Muscle layer of colon (tissue), 2 donors: ENCODE data around the gene IGF1R.

Experiments used
- H3K27ac ChIP-seq: one replicate; pipeline ENCODE4 v1.7.0; 2013; ENCODE audit warnings: low read depth, mild to moderate bottlenecking, low read length, moderate library complexity
- H3K27me3 ChIP-seq, 2 donors: one replicate each; pipeline ENCODE4 v1.7.0; 2013; ENCODE audit warnings: low read length in 2 of 2, mild to moderate bottlenecking in 2 of 2; ENCODE audit not compliant: insufficient read depth in 2 of 2, control insufficient read depth in 1 of 2
- H3K36me3 ChIP-seq: one replicate; pipeline ENCODE4 v1.7.0; 2013; ENCODE audit warnings: mild to moderate bottlenecking, low read length; ENCODE audit not compliant: insufficient read depth
- H3K4me1 ChIP-seq: one replicate; pipeline ENCODE4 v1.7.0; 2013; ENCODE audit warnings: mild to moderate bottlenecking, low read length; ENCODE audit not compliant: insufficient read depth
- H3K4me3 ChIP-seq, 2 donors: one replicate each; pipeline ENCODE4 v1.7.0; 2013; ENCODE audit warnings: low read length in 2 of 2, low read depth in 1 of 2, mild to moderate bottlenecking in 1 of 2, moderate library complexity in 1 of 2
- H3K9ac ChIP-seq: one replicate; pipeline ENCODE4 v1.7.0; 2013; ENCODE audit warnings: low read length
- H3K9me3 ChIP-seq: one replicate; pipeline ENCODE4 v1.7.0; 2013; ENCODE audit warnings: mild to moderate bottlenecking, low read length
- donor health status: abdominal sarcoma.
- donor health status: Adenocarcinoma of cecum.

Gene IGF1R

DNA sequence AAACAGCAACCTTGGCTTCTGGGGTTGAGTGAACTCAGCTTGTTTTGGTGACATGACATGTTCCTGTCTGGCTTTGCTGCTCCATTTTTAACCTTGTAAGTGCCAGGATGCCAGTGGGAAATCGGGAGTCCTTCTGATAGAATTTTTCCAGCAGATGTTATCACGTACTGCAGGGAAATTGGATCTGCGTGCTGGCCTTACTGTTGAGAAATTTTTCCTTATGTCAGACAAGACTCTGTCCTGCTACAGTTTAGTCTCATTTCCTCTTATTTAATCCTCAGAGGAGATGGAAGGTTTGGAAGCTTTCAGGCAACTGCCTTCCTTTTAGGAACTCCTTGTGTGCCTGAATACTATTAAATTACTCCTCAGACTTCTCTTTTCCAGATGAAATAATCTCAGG lies 278.7 kb downstream of the IGF1R start:
- Histone ChIP-seq H3K4me1 (peaks cover 25% of the 10 kb centered on the region), H3K27ac (peak overlapping the region; percentile 29), H3K9ac (no peak overlapping the region), H3K27me3 (no peaks in the 10 kb centered on the region), H3K9me3 (no peaks in the 10 kb centered on the region), H3K4me3 (no peak overlapping the region), H3K36me3 (peaks cover 52% of the 10 kb centered on the region)

GRCh38 chr15:98927996-98928395 lies 279.7 kb downstream of the IGF1R start:
- peak overlapping the region; percentile 41 for H3K27ac ChIP-seq
- H3K9me3 ChIP-seq, result no peaks in the 10 kb centered on the region
- H3K27me3 ChIP-seq, result no peaks in the 10 kb centered on the region
- peaks cover 42% of the 10 kb centered on the region for H3K36me3 ChIP-seq
- H3K4me1 ChIP-seq, result peaks cover 25% of the 10 kb centered on the region
- no peak overlapping the region for H3K9ac ChIP-seq
- H3K4me3 ChIP-seq, result no peak overlapping the region

DNA sequence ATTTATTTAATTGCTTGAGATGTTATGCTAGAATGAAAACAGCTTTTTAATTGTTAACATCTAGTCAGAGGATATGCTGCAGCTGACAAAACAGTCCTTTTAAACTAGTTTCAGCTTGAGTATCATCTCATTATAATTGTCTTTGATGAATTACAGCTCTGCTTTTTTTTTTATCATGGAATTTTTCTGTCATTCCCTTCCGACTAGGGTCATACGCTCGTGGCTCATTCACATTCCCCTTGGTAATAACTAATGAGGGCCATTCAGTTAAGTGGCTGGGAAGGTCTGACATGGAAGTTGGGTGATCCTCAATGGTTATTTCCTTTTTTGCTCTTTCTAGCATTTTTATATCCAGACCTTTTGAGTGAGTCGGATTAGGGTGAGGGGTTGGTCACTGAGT lies 282.2 kb downstream of the IGF1R start:
- no peaks in the 10 kb centered on the region for H3K9me3 ChIP-seq
- H3K36me3 ChIP-seq, result peaks cover 33% of the 10 kb centered on the region
- no peak overlapping the region for H3K4me3 ChIP-seq
- peaks cover 18% of the 10 kb centered on the region for H3K4me1 ChIP-seq
- no peak overlapping the region for H3K9ac ChIP-seq
- H3K27ac ChIP-seq, result no peak overlapping the region
- H3K27me3 ChIP-seq, result no peaks in the 10 kb centered on the region

- H3K9me3 ChIP-seq, result no peaks in the 10 kb centered on the region
- H3K27me3 ChIP-seq, result no peaks in the 10 kb centered on the region
- no peak overlapping the region for H3K27ac ChIP-seq
- H3K4me1 ChIP-seq, result peaks cover 18% of the 10 kb centered on the region
- H3K4me3 ChIP-seq, result no peak overlapping the region
- no peak overlapping the region for H3K9ac ChIP-seq
- peaks cover 37% of the 10 kb centered on the region for H3K36me3 ChIP-seq
Observed at GRCh38 chr15:98931004-98931403, 282.7 kb downstream of the IGF1R start.

DNA sequence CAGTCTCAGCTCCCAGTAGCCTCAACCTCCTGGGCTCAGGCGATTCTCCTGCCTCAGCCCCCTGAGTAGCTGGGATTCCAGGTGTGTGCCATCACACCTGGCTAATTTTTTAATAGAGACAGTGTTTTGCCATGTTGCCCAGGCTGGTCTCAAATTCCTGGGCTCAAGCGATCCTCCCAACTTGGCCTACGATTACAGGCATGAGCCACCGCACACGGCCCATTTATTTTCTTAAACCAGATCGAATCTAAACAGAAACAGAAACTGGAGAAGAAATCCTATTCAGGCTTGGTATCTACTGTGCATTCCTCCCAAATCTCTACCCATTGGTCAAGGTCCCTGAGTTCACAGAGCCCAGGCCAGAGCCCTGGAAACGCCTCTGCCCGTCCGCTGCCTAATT lies 285.1 kb downstream of the IGF1R start:
- Histone ChIP-seq H3K4me1 (no peaks in the 10 kb centered on the region), H3K4me3 (no peak overlapping the region), H3K27ac (no peak overlapping the region), H3K9ac (no peak overlapping the region), H3K9me3 (no peaks in the 10 kb centered on the region), H3K36me3 (peaks cover 46% of the 10 kb centered on the region), H3K27me3 (no peaks in the 10 kb centered on the region)

- peaks cover 54% of the 10 kb centered on the region for H3K36me3 ChIP-seq
- no peaks in the 10 kb centered on the region for H3K4me1 ChIP-seq
- no peak overlapping the region for H3K9ac ChIP-seq
- H3K27me3 ChIP-seq, result no peaks in the 10 kb centered on the region
- no peak overlapping the region for H3K27ac ChIP-seq
- H3K9me3 ChIP-seq, result no peaks in the 10 kb centered on the region
- H3K4me3 ChIP-seq, result no peak overlapping the region
Observed at GRCh38 chr15:98935736-98936135, 287.4 kb downstream of the IGF1R start.

GRCh38 chr15:98937413-98938104 lies 289.2 kb downstream of the IGF1R start:
- Histone ChIP-seq H3K27me3 (no peaks in the 10 kb centered on the region), H3K9me3 (no peaks in the 10 kb centered on the region), H3K4me3 (no peak overlapping the region), H3K4me1 (peaks cover 9% of the 10 kb centered on the region), H3K36me3 (peaks cover 56% of the 10 kb centered on the region), H3K27ac (no peak overlapping the region), H3K9ac (no peak overlapping the region)

DNA sequence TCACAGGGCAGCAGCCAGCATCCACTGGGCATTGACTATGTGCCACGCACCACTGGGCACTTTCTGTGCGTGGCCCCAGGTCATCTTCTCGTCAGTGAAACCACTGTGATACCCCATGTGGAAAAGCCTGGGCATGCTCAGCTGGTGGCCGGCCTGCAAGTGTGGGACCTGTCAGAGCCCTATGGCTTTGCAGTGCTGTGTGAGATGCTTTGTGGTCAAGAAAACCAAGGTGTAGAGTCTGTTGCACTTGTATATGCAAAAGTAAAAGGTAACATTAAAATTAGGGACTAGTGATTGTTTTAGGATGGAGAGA lies 289.7 kb downstream of the IGF1R start:
- Histone ChIP-seq H3K9ac (no peak overlapping the region), H3K27me3 (no peaks in the 10 kb centered on the region), H3K36me3 (peaks cover 61% of the 10 kb centered on the region), H3K27ac (no peak overlapping the region), H3K4me3 (no peak overlapping the region), H3K4me1 (peaks cover 14% of the 10 kb centered on the region), H3K9me3 (no peaks in the 10 kb centered on the region)

- H3K27me3 ChIP-seq, result no peaks in the 10 kb centered on the region
- peaks cover 22% of the 10 kb centered on the region for H3K4me1 ChIP-seq
- no peak overlapping the region for H3K27ac ChIP-seq
- no peak overlapping the region for H3K4me3 ChIP-seq
- no peaks in the 10 kb centered on the region for H3K9me3 ChIP-seq
- peaks cover 65% of the 10 kb centered on the region for H3K36me3 ChIP-seq
- H3K9ac ChIP-seq, result no peak overlapping the region
Observed at GRCh38 chr15:98938799-98939198, 290.5 kb downstream of the IGF1R start.

GRCh38 chr15:98939311-98940080 lies 291.2 kb downstream of the IGF1R start:
- peaks cover 29% of the 10 kb centered on the region for H3K4me1 ChIP-seq
- no peaks in the 10 kb centered on the region for H3K9me3 ChIP-seq
- no peak overlapping the region for H3K4me3 ChIP-seq
- no peak overlapping the region for H3K9ac ChIP-seq
- no peaks in the 10 kb centered on the region for H3K27me3 ChIP-seq
- no peak overlapping the region for H3K27ac ChIP-seq
- peaks cover 63% of the 10 kb centered on the region for H3K36me3 ChIP-seq

GRCh38 chr15:98941595-98942255 lies 293.4 kb downstream of the IGF1R start:
- H3K9ac ChIP-seq, result no peak overlapping the region
- H3K4me3 ChIP-seq, result no peak overlapping the region
- H3K9me3 ChIP-seq, result no peaks in the 10 kb centered on the region
- H3K27me3 ChIP-seq, result no peaks in the 10 kb centered on the region
- peaks cover 35% of the 10 kb centered on the region for H3K4me1 ChIP-seq
- H3K36me3 ChIP-seq, result peaks cover 58% of the 10 kb centered on the region
- no peak overlapping the region for H3K27ac ChIP-seq
